ENCODE results near the gene SEMA3C.

Gene SEMA3C

DNA sequence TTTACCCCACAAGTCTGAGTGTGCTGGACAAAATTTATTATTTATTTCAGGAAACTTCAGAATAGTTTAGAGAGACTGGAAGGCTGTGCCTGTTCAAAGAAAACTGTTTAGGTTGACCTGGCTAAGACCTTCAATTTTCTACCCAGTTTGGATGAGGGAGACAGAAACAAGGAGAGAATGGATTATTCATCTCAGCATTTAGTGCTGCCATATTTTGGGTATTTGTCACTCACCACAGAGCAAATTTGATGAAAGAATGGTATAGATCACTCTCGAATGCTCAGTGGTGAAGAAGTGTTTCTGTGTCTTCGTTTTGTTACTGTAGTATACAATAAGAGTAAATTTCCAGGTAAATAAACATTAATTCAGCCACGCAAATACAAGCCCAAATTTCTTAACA lies 71.8 kb downstream of the SEMA3C start:
- no peak for DNase-seq

DNA sequence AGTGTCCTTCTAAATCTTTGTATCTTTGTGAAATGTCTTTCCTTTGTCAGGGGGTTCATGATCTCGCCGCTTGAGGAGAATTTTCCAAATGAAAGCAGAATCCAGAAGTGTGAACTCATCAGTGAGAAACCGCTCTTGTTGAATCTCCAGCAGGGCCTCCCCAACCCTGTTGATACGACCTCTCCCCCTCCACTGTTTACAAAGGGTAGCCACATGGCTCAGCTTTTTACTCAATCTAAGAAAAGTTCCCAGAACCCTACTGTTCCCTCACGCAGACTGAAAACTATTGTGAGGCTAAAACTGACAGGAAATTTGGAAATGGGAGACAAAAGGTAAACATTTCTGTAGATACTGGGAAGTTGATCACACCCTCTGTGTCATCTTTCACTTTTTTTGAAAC lies 73.9 kb downstream of the SEMA3C start:
- DNase-seq = no peak

DNA sequence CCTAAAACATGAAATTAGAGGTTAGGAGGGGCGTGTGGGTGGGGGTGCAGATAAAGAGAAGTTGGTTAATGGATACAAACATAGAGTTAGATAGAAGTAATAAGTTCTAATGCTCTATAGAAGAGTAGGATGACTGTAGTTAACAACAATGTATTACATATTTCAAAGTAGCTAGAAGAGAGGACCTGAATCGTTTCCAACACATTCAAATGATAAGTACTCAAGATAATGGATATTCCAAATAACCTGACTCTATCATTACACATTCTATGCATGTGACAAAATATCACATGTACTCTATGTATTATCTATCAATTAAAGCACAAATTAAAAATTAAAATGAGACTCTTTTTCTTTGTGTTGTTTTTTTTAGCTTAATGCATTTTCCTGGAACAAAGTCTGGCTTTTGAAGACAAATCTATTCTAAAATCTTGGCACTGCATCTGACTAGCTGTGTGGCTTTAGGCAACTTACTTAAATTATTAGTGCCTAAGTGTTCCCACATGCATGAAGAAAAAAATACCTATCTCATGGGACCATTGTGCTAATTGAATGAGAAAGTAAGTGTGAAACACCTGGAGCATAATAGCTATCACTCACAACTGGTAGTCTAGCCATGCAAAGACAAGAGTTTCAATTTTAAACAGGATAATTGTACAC lies 75.7 kb downstream of the SEMA3C start:
- DNase-seq = no peak

DNA sequence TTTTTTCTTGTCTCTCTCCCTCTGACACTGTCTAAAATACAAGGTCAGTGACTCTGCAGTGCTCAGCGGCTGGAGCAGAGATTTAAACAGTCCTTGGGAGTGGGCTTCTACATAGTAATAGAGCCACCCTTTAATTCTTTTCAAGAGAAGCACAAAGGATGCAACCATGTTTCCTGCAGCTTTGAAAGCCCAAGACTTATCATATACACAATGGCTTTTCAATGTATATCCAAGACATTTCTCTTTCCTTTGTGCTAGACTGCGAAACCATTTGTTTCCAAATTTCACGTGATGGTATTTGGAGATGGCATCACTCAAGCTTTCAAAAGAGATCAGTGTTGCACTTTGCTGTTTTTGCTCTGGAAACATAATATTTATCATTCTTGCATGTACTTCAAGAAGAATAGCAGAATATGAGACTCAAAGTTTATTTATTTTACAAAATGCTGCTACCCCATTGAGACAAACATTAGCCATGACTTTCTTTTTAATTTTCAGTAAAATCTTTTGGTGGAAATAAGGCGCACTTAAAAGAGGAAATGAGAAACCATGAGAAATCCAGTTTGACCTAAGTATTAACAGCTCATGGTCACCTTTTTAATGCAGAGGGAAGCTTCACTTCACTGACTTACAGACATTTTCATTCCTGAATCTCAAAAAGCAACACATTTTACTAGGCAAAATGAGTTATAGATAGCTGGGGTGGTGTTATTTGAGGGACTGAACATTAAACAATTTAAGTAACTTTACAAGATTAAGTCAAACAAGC lies 76.6 kb downstream of the SEMA3C start:
- no peak for DNase-seq

DNA sequence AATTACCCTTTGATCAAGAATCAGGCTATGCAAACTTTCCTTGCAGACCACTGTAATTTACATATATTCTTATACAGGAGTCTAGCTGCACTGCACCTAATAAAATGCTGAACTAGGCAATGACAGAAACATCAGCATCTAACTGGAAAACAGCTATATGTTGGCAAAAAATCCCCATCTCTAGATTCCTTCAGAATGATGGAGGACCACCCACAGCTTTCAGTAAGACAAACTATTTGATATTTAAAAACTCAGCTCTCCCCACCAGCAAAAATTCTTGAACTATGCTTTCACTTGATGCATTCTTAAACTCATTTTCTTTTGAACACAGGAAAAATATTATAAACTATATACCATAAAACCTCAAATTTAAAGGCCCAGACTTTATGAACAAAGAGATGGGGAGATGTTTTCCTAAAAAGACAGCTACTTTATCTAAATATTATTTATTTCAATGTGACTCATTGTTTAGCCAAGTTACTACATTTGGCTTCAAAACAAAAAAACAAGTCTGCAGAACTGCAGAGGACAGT lies 77.4 kb downstream of the SEMA3C start:
- DNase-seq = no peak

DNA sequence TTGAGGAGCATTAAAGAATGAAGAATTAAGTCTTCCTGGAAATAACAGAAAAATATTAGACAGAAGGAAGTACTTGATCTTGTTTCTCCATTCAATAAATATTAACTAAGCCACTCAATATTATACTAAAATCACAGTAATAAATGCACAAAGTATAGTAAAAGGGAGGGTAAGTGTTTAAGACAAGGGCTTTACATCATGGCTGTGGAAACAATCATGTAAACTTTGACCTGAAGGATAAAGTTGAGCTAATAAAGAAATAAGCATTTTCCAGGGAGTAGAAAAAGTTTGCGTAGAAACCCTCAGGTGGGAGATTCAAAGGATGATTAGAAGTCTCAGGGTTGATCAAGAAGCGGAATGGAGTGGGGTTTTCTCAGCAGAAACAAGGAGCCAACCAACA lies 78.2 kb downstream of the SEMA3C start:
- DNase-seq = no peak

DNA sequence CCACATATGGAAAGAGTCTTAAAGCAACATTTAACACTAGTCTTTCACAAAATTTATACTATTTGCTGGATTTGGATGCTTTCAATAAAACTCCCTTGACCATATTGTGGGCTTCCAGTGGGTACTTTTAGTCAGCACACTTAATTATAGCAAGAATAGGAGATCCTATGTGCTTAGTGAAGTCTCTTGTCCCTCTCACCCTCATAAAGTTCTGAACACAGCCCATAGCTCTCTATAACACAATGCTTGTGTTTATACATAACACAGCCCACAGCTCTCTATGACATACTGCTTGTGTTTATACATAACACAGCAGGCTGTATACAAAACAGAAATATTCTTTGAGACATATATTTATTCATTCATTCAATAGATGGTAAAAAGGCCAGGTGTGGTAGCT lies 79.0 kb downstream of the SEMA3C start:
- DNase-seq = no peak

DNA sequence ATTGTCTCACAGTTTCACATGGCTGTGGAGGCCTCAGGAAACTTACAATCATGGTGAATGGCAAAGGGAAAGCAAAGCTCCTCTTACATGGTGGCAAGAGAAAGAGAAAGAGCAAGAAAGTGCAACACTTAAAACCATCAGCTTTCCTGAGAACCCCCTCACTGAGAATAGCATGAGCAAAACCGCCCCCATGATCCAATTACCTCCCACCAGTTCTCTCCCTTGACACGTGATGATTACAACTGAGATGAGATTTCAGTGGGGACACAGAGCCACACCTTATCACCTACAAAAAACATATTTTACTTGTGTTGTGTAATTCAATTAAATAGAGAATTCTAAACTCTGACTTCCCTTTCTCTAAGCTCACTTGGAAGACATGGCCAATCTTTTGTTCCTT lies 80.2 kb downstream of the SEMA3C start:
- no peak for DNase-seq

DNA sequence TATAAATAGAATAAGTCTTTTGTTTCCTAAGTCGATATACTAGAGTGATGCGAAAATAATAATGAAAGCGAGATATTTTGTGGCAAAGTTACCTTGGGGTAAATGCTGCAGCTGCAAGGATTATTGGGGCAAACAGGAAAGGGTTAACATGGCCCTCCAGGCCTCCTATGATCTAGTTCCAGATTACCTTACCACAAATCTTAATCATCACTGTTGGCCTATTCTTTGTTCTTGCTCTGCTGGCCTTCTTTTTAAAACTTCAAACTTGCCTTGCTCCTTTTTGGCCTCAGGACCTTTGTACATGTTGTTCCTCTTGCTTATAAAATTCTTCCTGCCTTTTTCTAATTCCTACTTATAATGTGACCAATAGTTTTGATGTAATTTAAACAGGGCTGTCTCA lies 81.5 kb downstream of the SEMA3C start:
- no peak for DNase-seq

DNA sequence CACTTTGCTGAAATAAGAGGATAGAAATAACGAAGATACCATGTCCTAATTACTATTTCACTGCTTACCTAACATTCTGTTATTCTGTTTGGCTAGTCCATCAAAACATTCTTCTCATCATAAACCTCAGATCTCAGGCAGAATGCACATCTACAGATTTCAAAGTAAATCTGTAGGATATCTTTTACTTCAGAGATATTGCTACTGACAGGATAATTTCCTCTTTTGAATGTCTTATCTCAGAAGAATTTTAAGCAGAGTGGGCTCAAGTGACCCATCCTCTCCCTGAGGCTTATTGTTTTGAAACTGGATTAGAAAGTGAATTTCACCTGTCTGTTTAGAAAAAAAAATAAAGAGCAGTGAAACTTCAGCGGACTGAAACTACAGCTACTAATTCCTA lies 83.6 kb downstream of the SEMA3C start:
- DNase-seq = no peak

DNA sequence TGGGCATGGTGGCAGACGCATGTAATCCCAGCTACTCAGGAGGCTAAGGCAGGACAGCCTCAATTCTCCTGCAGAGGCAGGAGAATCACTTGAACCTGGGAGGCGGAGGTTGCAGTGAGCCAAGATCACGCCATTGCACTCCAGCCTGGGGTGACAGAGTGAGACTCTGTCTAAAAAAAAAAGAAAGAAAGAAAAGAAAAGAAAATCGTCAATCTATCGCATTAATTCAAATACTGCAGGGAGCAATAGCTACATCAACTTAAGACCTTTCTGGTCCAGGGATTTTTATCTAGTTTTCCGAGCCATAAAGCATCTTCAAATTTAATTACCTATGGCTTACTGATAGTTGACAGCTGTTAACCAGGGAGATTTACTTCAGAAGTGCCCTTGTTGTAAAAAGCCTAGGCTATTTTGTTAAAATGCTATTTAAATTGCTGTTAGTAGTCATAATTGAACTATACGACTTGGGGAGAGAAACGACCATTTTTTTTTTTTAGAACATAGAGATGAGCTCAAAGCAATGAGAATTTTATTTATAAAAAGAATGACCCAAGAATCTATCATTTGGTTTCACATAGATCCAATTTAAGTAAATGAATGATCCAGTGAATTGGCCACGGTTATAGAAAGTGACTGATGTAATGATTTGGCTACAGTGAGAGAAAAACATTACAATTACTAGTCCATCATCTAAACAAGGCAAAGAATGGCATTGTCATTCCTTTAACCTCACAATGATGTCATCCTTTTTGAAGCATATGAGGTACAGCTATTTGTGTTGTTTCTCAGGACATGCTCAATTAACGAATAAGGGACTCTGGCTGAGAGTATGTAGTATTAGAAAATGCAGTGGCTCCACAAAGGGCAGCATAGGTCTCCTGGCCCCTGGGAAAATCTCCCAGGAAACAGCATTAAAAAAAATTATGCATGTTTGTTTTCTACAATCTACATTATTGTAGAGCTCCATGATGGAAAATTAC lies 85.3 kb downstream of the SEMA3C start:
- no peak for DNase-seq

DNA sequence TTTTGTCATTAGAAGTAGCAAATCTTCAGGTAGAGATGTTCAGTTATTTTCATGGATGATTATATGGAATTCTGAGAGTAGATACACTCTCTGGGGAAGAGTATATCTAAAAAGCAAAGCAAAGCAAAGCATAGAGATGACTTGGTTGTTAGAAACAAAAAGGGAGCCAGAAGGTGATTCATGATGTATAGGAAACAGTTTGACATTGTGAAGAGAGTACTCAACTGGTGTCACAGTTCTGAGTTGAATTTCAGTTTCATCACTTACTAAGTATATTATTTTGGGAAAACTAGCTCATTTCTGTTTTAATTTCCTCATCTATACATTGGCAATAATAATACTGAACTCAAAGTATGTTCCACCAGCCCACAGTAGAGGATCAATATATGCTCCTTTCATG lies 86.8 kb downstream of the SEMA3C start:
- DNase-seq = no peak

DNA sequence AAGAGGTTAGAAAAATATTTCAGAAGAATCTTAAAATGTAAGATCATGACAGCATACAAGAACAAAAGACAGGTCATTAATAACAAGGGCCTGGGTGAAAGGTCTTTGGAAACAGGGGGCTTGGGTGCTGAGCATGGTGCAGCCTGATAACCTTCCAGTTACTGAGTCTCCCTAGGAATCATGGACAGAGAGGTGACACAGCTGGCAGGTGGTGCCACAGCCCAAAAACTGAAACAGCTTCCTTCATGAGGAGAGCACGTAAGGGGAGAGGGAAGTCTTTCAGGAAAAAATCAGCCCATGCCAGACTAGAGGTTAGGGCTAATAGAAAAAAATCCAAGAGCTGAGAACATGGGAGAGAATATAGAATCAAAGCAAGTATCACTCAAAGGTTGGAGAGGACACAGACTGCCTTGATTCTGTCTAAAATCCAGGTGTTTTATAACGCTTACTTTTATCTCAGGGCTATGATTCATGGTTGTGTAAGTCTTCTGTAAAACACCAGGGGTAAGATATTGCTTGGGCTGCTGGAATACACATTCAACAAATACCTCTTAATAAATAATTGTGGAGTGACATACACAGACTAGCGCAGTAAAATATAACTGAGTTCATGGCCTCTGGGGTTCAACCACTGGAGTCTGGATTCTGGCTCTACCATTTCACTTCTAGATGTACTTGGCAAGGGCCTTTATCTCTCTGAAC lies 88.1 kb downstream of the SEMA3C start:
- DNase-seq = no peak

DNA sequence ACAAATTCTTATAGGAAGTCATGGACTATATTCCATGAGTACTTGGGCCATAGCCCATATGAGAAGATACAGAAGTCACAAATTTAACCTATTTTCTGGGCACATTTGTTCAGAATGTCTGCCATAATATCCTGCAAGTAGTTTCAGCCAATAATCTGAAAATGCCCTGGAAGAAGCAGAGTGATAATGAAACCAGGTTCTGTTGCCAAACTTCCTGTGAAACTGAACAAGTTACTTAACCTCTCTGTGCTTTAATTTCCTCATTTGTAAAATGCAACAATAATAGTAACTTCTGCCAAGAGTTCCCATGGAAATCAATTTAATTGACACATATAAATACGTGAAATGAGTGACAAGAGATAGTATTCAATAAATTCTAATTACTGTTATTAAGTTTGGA lies 88.8 kb downstream of the SEMA3C start:
- DNase-seq = no peak

DNA sequence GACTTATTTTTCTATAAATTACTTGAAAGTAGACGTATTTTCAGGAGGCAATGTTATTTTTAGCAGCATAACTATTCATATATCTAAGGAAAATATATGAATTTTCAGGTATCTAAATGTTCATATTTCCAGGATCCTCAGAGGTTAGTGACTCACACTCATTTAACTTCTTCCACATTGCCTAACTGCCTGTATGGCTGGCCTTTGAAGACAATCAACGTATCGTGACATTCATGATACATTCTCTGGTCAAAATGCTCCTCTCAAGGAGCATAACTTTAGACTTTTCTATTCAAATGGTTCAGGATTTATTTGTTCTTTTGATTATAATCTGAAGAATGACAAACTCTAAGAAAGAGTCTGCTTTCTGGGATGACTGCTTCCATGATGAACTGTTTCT lies 89.3 kb downstream of the SEMA3C start:
- DNase-seq = no peak

DNA sequence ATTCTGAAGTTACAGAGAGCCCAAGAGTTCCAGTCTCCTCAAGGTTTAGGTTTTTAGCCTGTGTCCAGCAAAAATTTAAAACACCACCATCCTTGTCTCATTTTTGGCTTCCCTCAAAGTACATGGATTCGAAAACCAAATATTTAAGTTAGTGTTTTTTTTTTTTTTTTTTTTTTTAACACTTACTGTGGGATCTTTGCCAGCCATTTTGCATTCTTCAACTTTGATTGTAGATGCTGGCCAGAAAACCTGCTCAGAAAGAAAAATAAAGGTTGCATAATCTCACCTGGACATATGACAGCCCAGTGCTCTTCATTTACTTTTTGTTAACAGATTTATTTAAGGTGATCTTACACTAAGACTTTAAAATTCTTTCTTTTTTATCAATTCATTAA lies 91.6 kb downstream of the SEMA3C start:
- DNase-seq = no peak

DNA sequence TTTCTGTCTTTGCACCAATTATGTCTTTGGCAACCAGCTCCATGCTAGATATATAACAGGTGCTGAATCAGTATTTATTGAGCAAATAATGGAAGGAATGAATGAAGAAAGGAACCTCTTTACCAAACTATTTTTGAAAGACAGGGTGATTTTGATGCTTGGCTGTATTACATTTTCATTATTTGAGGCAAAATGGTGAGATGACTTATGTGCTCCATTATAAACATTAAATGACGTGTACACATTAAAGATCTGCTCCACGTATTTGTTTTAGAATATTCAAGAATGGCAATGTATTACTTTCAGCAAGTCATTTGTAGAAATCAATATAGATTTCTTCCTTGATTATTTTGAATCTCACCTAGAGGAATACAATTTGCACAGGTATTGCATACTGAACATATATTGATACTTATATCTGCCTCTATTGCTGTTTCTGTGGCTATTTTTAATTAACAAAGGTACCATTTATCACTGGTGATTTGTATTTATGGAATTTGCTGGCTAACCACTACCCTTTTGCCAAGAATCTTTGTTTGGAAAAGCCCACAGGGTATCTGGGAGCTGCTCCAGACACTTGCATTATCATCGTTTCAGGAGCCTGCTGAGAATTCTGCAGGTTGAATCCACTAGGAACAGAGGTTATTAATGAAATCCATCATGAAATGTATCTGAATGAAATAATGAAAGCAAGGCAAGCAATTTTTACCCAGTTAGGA lies 92.2 kb downstream of the SEMA3C start:
- DNase-seq = no peak

DNA sequence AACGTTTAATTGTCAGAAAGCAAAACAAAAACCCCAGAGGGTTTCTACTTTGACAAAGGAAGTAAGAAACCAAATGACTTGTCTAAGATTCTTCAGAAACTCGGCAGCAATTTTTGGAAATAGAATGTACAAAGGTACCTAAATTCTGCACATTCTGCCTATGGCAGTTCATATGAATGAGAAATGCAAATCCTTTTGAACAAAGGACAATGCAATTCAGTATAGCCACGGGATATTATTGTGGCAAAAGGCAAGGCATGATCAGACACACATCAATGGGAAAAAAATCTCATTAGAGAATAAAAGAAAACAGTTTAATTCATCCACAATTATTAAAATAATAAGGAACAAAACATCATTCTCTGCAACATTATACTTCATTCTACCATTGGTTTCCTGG lies 93.4 kb downstream of the SEMA3C start:
- no peak for DNase-seq

DNA sequence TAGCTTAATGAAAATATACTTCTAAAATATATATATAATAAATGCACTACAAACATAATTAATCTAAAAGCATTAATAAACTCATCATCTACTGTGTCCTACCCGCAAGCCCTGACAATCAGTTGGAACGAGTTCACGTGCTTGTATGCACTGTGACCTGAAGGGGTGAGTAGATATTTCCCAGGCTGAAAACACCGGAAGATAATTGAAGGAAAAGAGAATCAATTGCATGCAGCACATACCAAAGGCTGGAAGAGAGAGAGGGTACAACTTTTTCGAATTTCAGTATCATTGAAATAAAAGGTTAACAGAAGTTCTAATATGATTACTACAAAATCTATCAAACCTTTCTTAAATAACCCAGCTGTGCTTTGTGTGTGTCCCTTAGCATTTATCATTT lies 94.6 kb downstream of the SEMA3C start:
- no peak for DNase-seq

DNA sequence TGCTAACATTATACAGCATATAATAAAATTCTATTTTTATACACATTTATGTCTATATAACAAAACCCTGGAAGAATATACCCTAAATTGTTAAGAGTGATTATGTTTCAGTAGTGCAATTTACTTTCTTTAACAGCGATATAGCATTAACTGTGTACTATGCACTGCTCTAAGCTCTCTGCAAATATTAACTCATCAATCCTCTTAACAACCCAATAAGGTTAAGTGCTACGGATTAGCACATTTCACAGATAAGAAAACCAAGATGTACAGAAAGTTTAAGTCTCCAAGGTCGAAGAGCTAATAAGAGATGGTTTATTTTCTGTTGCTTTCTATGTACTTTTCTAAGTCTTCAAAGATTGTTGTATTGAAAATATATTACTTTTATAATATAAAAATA lies 95.8 kb downstream of the SEMA3C start:
- DNase-seq = no peak

DNA sequence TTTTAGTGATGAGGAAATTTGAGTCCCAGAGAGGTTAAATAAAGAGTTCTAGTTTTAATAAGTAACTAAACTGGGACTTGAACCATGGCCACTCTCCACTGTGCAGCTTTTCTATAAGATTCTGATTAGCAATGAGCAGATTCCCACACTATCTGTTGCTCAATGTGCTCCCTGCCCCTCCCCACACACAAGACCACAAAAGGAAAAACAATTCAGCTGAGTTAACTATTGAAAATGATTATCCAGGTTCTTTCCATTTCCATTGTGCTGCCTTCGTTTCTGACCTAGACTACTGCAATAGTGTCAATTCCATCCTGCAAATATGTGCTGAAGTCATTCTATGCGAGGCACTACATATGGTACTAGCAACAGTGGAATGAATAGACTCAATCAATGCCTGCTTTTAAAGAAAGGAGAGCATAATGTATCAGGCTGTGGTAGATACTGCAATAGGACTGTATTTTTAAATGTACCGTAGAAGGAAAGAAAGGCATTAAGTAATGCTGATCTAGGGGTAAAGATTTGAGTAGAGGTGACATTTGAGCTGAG lies 97.0 kb downstream of the SEMA3C start:
- no peak for DNase-seq

DNA sequence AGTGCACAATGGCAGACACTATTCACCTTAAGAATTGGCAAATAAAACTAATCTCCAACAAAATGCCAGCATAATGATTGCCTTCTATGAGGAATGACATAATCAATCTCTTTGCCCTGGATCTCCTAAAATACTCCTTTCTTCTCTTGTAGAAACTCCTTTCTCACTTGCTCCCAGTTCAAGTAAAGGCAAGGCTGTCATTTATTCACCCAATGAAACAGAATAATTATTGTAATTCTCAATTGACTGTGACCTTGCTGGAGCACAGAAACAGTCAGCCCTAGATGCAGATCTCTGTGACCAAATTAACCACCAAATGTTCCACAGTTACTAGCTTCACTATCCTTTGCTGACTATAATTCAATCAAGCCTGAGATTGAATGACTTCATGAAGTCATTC lies 99.3 kb downstream of the SEMA3C start:
- no peak for DNase-seq
